Measurements from ENCODE around the gene AGTRAP. TPM values are rescaled to one million over a fixed set of nuclear protein-coding genes. Genes with fewer than 3 reads are reported as not detected.

The AGTRAP gene
- total RNA-seq, 1 experiment from 2014 or later = 23.6 TPM

- DNase-seq (ENCODE audit: low spot score) = no peak
- Histone ChIP-seq H3K27ac (ENCODE audit: low read depth, low read length, poor library complexity, severe bottlenecking) (no peak overlapping the region), H3K4me3 (ENCODE audit: low read depth, low read length, poor library complexity, severe bottlenecking) (no peak overlapping the region), H3K36me3 (ENCODE audit: insufficient read depth, low read length, poor library complexity, severe bottlenecking) (no peaks in the 10 kb centered on the region), H3K9me3 (ENCODE audit: low read depth, low read length, poor library complexity, severe bottlenecking) (no peaks in the 10 kb centered on the region), H3K4me1 (ENCODE audit: insufficient read depth, low read length, poor library complexity, severe bottlenecking) (peaks cover 18% of the 10 kb centered on the region), H3K27me3 (replicated peaks; ENCODE audit: insufficient read depth, low read depth, low read length, poor library complexity) (no peaks in the 10 kb centered on the region)
- no TSS peak for BruUV-seq (replicated peaks)
- TF ChIP-seq CTCF (conservative IDR thresholded peaks at IDR 0.05; ENCODE audit: low read depth, low read length) (no peak), EZH2 (IDR thresholded peaks at IDR 0.05; ENCODE audit: borderline replicate concordance, low read depth, low read length, poor library complexity, severe bottlenecking) (no peak)
- CTCF ChIA-PET = interaction anchor here (0.6 to 1.4 kb wide), 11 partner anchors 8 to 641 kb away, joined by 3 to 7 read pairs (median 4); no protein-coding TSS in a partner anchor
- intact Hi-C loops (cut with micrococcal nuclease; ENCODE audit: unreplicated experiment) = no loop called here
- POLR2A ChIA-PET (ENCODE audit: low non-redundant PET) = no interaction called here
These were observed 24.4 kb upstream of the AGTRAP start for GRCh38 chr1:11711490-11711889.

GRCh38 chr1:11712285-11712684 lies 23.7 kb upstream of the AGTRAP start:
- POLR2A ChIA-PET (ENCODE audit: low non-redundant PET) = no interaction called here
- Histone ChIP-seq H3K27ac (ENCODE audit: low read depth, low read length, poor library complexity, severe bottlenecking) (no peak overlapping the region), H3K36me3 (ENCODE audit: insufficient read depth, low read length, poor library complexity, severe bottlenecking) (no peaks in the 10 kb centered on the region), H3K9me3 (ENCODE audit: low read depth, low read length, poor library complexity, severe bottlenecking) (no peaks in the 10 kb centered on the region), H3K4me3 (ENCODE audit: low read depth, low read length, poor library complexity, severe bottlenecking) (no peak overlapping the region), H3K27me3 (replicated peaks; ENCODE audit: insufficient read depth, low read depth, low read length, poor library complexity) (no peaks in the 10 kb centered on the region), H3K4me1 (ENCODE audit: insufficient read depth, low read length, poor library complexity, severe bottlenecking) (peaks cover 15% of the 10 kb centered on the region)
- intact Hi-C loops (cut with micrococcal nuclease; ENCODE audit: unreplicated experiment) = no loop called here
- no peak for TF ChIP-seq CTCF (conservative IDR thresholded peaks at IDR 0.05; ENCODE audit: low read depth, low read length)
- CTCF ChIA-PET = no interaction called here
- no TSS peak for BruUV-seq (replicated peaks)
- no peak for DNase-seq (ENCODE audit: low spot score)

GRCh38 chr1:11713095-11713494 lies 22.8 kb upstream of the AGTRAP start:
- BruUV-seq (replicated peaks) = no TSS peak
- Histone ChIP-seq H3K27ac (ENCODE audit: low read depth, low read length, poor library complexity, severe bottlenecking) (no peak overlapping the region), H3K27me3 (replicated peaks; ENCODE audit: insufficient read depth, low read depth, low read length, poor library complexity) (no peaks in the 10 kb centered on the region), H3K4me3 (ENCODE audit: low read depth, low read length, poor library complexity, severe bottlenecking) (no peak overlapping the region), H3K4me1 (ENCODE audit: insufficient read depth, low read length, poor library complexity, severe bottlenecking) (peaks cover 7% of the 10 kb centered on the region), H3K9me3 (ENCODE audit: low read depth, low read length, poor library complexity, severe bottlenecking) (no peaks in the 10 kb centered on the region), H3K36me3 (ENCODE audit: insufficient read depth, low read length, poor library complexity, severe bottlenecking) (no peaks in the 10 kb centered on the region)
- ChIA-PET CTCF (no interaction called here), POLR2A (ENCODE audit: low non-redundant PET) (no interaction called here)
- TF ChIP-seq CTCF (conservative IDR thresholded peaks at IDR 0.05; ENCODE audit: low read depth, low read length) = no peak
- TF ChIP-seq EZH2 (IDR thresholded peaks at IDR 0.05; ENCODE audit: borderline replicate concordance, low read depth, low read length, poor library complexity, severe bottlenecking) = no peak
- intact Hi-C loops (cut with micrococcal nuclease; ENCODE audit: unreplicated experiment) = no loop called here
- no peak for DNase-seq (ENCODE audit: low spot score)
